ENCODE data around the gene CYP27C1.

CYP27C1 gene

GRCh38 chr2:127256866-127257265 is 36.8 kb upstream of the CYP27C1 start:
- TF ChIP-seq, protein P1, sequence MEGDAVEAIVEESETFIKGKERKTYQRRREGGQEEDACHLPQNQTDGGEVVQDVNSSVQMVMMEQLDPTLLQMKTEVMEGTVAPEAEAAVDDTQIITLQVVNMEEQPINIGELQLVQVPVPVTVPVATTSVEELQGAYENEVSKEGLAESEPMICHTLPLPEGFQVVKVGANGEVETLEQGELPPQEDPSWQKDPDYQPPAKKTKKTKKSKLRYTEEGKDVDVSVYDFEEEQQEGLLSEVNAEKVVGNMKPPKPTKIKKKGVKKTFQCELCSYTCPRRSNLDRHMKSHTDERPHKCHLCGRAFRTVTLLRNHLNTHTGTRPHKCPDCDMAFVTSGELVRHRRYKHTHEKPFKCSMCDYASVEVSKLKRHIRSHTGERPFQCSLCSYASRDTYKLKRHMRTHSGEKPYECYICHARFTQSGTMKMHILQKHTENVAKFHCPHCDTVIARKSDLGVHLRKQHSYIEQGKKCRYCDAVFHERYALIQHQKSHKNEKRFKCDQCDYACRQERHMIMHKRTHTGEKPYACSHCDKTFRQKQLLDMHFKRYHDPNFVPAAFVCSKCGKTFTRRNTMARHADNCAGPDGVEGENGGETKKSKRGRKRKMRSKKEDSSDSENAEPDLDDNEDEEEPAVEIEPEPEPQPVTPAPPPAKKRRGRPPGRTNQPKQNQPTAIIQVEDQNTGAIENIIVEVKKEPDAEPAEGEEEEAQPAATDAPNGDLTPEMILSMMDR (conservative IDR thresholded peaks at IDR 0.05; ENCODE audit: low read length) = no peak
- no peak for TF ChIP-seq EZH2phosphoT487 (IDR thresholded peaks at IDR 0.05; ENCODE audit: borderline replicate concordance)

DNA sequence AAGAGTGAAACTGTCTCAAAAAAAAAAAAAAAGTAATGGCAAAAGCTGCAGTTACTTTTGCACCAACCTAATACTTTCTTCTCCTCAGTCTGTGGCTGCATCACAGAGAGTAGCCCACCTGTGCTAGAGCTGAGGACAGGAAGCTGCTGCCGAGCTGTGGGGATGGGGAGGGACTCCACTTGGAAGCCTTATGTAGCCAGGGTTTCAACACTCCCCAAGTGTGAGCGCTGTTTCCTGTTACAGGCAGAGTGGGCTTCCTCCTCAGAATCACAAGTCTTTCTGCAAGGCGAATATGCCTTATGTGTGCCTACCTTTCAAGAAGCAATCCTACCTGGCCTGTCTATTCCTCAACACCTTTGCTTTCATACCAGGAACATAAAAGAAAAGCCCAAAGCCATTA is 36.3 kb upstream of the CYP27C1 start:
- Histone ChIP-seq H3K4me2 (ENCODE audit: low read depth, low read length, poor library complexity, severe bottlenecking) (no peak overlapping the region), H3K9ac (ENCODE audit: low read depth, low read length, poor library complexity, severe bottlenecking) (no peak overlapping the region), H3F3A (ENCODE audit: low read depth) (no peaks in the 10 kb centered on the region), H3K4me1 (ENCODE audit: insufficient read depth, low read length, poor library complexity, severe bottlenecking) (peaks cover 4% of the 10 kb centered on the region), H3K9me2 (replicated peaks; ENCODE audit: low read depth, low read length) (no peaks in the 10 kb centered on the region), H3K27me3 (ENCODE audit: insufficient read depth, low read length, poor library complexity, severe bottlenecking) (no peaks in the 10 kb centered on the region), H3K36me3 (ENCODE audit: insufficient read depth, low read length) (peaks cover 41% of the 10 kb centered on the region; the same call in 1 of the 2 replicates), H2AFZ (ENCODE audit: low read length) (no peak overlapping the region), H4K20me1 (ENCODE audit: insufficient read depth, low read length, poor library complexity, severe bottlenecking) (no peaks in the 10 kb centered on the region), H3K4me3 (ENCODE audit: low read length, poor library complexity, severe bottlenecking) (no peak overlapping the region), H3K9me3 (ENCODE audit: insufficient read depth, low read depth, low read length) (no peaks in the 10 kb centered on the region), H3K79me2 (ENCODE audit: insufficient read depth, low read length) (no peaks in the 10 kb centered on the region)
- TF ChIP-seq, protein P1 (conservative IDR thresholded peaks at IDR 0.05; ENCODE audit: low read length) = no peak
- no peak for TF ChIP-seq EZH2phosphoT487 (IDR thresholded peaks at IDR 0.05; ENCODE audit: borderline replicate concordance)

More at GRCh38 chr2:127256866-127257265, 36.8 kb upstream of the CYP27C1 start:
- Histone ChIP-seq H3K4me1 (ENCODE audit: insufficient read depth, low read length, poor library complexity, severe bottlenecking) (peaks cover 4% of the 10 kb centered on the region), H3K9me2 (replicated peaks; ENCODE audit: low read depth, low read length) (no peaks in the 10 kb centered on the region), H3K79me2 (ENCODE audit: insufficient read depth, low read length) (no peaks in the 10 kb centered on the region), H3K4me3 (ENCODE audit: low read length, poor library complexity, severe bottlenecking) (no peak overlapping the region), H2AFZ (ENCODE audit: low read length) (no peak overlapping the region), H3K9me3 (ENCODE audit: insufficient read depth, low read depth, low read length) (no peaks in the 10 kb centered on the region), H3K9ac (ENCODE audit: low read depth, low read length, poor library complexity, severe bottlenecking) (no peak overlapping the region), H3K27me3 (ENCODE audit: insufficient read depth, low read length, poor library complexity, severe bottlenecking) (no peaks in the 10 kb centered on the region), H4K20me1 (ENCODE audit: insufficient read depth, low read length, poor library complexity, severe bottlenecking) (no peaks in the 10 kb centered on the region), H3F3A (ENCODE audit: low read depth) (no peaks in the 10 kb centered on the region), H3K36me3 (ENCODE audit: insufficient read depth, low read length) (peaks cover 46% of the 10 kb centered on the region; the same call in 1 of the 2 replicates), H3K4me2 (ENCODE audit: low read depth, low read length, poor library complexity, severe bottlenecking) (no peak overlapping the region)

- H3K27me3 ChIP-seq (ENCODE audit: insufficient read depth, low read length, poor library complexity, severe bottlenecking) = no peaks in the 10 kb centered on the region
- H3K4me2 ChIP-seq (ENCODE audit: low read depth, low read length, poor library complexity, severe bottlenecking) = no peak overlapping the region
- no peak overlapping the region for H3K4me3 ChIP-seq (ENCODE audit: low read length, poor library complexity, severe bottlenecking)
- peaks cover 4% of the 10 kb centered on the region for H3K4me1 ChIP-seq (ENCODE audit: insufficient read depth, low read length, poor library complexity, severe bottlenecking)
- peaks cover 35% of the 10 kb centered on the region; the same call in 1 of the 2 replicates for H3K36me3 ChIP-seq (ENCODE audit: insufficient read depth, low read length)
- TF ChIP-seq, protein P1 (conservative IDR thresholded peaks at IDR 0.05; ENCODE audit: low read length) = no peak
- no peak for TF ChIP-seq EZH2phosphoT487 (IDR thresholded peaks at IDR 0.05; ENCODE audit: borderline replicate concordance)
- no peak overlapping the region for H2AFZ ChIP-seq (ENCODE audit: low read length)
- no peaks in the 10 kb centered on the region for H3K9me3 ChIP-seq (ENCODE audit: insufficient read depth, low read depth, low read length)
- H3K9me2 ChIP-seq (replicated peaks; ENCODE audit: low read depth, low read length) = no peaks in the 10 kb centered on the region
- no peak overlapping the region for H3K9ac ChIP-seq (ENCODE audit: low read depth, low read length, poor library complexity, severe bottlenecking)
- no peaks in the 10 kb centered on the region for H3F3A ChIP-seq (ENCODE audit: low read depth)
- no peaks in the 10 kb centered on the region for H3K79me2 ChIP-seq (ENCODE audit: insufficient read depth, low read length)
- no peaks in the 10 kb centered on the region for H4K20me1 ChIP-seq (ENCODE audit: insufficient read depth, low read length, poor library complexity, severe bottlenecking)
Observed at GRCh38 chr2:127255721-127256120, 35.6 kb upstream of the CYP27C1 start.
